SKM-1 (cell line): ENCODE results near the gene CADPS.

Source experiments
- DNase-seq: peaks from one replicate; lab custom pipeline; 2025; ENCODE audit not compliant: unreplicated experiment; lab: John Stamatoyannopoulos, UW

CADPS gene

DNA sequence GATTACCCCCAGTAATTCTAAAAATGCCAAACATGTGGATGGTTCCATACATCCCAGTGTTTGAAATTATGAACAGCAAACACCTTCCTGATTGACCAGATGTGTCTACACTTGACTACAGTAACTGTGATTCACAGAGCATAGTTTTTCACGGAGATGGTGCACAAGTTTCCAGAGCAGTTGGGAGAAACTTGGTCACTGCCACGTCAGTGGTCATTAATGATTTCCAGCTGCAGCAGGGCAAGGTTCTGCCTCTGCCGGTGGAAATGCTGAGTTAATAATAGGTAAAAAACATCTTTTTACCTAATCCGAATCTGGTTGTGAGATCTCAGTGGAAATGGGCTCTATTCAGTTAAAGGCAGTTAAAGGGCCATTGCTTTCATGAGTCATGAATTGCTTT lies 347.7 kb downstream of the CADPS start:
- no peak for DNase-seq

- no peak for DNase-seq
These were observed 349.9 kb downstream of the CADPS start for GRCh38 chr3:62525281-62525680.

DNA sequence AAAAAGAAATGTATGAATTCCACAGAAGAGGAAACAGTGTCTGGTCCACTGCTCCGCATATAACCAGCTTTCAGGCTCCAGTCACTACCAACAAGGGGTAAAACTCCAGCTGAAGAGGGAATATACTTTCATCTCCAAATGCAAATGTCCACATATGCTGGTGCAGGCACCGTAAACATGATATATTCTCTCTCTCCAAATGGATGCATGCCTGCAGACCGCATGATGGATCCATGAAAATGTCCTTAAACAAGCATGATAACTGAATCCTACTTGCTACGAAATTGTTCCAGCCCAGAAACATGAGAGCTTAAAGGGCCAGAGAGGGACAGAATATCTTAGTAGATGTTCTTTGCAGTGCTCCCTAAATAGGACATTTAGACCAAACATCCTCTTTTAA lies 351.5 kb downstream of the CADPS start:
- no peak for DNase-seq

DNA sequence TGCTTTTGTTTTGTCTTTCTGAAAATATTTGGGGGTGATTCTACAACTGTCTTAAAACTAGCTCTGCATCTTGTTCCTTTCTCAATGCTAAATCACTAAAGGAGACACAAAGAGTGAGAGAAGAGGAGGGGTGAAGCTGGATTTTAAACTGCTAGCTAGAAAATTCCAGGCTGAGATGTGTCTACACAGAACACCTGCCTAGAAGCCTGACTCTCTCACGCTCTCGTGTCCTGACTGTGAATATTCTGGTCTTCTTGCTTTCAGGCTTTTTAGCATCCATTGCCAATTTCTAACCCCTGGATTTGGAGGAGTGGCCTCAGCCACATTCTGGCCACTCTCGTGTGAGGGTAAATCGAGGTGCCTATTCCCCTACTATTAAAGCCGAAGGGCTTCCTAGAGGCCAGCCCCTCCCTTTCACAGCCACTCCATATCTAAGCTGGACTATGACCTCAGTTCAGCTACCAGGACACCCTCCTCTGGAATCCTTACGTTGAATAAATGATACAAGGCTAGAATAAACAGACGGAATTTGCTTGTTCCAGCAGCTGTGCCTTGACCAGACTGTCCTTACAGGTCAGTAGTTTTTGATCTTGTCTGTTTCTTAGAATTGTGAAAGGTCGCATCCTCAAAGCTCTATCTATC lies 353.6 kb downstream of the CADPS start:
- DNase-seq, result no peak

DNA sequence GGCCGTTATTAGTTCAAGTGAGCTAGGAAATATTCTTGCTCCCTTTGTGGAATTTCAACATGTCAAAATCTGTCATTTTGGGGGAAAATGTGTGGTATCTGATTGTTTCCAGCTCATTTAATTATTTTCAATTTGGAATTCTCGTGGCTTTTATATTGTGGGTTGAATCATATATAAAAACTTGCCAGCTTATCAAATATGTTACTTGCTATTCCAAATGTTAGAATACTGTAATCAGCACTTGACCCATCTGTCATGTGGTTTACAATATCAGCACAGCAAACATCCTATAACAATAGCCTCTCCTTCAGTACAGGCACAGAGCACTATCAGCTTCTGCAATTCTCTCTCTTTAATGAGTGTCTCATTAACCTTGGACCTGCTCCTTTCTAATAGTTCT lies 371.7 kb downstream of the CADPS start:
- no peak for DNase-seq

- no peak for DNase-seq
These were observed 372.6 kb downstream of the CADPS start for GRCh38 chr3:62502315-62503300.

DNA sequence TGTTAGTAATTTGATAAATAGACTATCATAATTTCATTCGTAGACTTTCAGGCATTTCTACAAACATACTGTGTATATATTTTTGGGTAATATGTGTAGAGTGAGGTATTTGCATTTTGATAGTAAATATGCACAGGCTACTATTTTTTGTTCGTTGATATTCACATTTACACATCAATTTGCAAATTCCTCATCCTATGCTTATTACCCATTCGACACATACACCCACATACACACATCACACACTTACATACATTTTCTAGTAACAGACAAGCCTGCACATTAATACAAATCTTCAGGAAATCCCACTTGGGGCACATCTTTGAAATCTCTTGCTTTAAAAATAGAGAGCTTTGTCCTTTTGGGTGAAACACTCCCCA lies 373.9 kb downstream of the CADPS start:
- DNase-seq, result no peak

- DNase-seq, result no peak
These were observed 374.5 kb downstream of the CADPS start for GRCh38 chr3:62500556-62501288.

DNA sequence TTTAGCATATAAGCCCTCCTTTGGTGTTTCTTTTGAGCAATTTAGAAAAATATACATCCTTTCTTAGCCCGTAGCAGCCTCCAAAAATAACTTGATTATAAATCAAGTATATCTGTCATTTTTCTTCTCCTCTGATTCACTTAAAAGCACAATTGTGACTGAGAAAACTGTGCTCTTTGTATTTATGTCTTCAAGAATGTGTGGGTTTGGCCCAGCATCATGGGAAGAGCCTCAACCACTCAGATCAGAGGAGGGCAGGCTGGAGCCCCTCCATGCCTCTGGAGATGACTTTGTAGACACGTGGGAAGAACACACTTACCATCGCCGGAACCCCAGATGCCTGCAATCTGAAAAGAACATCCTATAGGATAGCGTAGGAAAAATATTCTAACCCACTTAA lies 378.1 kb downstream of the CADPS start:
- DNase-seq, result no peak

DNA sequence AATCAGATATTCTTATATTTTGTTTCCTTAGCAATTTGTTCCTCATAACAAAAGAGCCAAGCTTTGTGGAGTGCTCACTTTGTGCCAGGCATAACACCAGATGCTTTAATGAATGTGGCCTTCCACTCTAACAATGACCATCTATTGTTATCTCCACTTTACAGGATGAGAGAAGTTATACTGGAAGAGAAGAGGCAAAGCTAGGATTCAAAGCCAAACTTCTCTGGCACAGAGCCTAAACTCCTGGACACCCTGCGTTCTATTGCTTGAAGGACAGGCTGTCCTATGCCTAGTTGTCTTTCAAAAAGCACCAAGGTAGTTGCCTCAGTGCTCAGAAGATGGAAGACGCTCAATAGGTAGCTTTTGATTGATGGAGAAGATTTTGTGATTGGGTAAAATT lies 378.7 kb downstream of the CADPS start:
- no peak for DNase-seq

- DNase-seq, result no peak
These were observed 382.0 kb downstream of the CADPS start for GRCh38 chr3:62493109-62493801.

DNA sequence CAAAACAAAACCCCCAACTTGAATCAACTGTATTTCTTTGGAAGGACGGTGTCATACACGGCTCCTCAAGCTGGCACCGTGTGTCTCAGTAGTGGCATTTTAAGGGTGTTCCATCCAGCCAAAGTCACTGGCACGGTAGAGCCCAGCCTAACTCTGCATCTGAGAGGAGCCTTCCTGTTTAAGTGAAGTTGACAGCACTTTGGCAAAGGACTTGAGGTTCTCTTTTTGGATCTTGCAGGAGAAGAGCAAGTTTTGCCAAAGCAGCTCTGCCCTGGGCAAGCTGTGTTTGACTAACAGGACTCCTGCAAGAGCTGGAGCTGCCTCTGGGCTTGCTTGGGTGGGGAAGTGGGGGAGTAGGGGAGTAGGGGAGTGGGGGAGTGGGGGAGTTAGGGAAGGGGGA lies 392.3 kb downstream of the CADPS start:
- DNase-seq, result no peak

DNA sequence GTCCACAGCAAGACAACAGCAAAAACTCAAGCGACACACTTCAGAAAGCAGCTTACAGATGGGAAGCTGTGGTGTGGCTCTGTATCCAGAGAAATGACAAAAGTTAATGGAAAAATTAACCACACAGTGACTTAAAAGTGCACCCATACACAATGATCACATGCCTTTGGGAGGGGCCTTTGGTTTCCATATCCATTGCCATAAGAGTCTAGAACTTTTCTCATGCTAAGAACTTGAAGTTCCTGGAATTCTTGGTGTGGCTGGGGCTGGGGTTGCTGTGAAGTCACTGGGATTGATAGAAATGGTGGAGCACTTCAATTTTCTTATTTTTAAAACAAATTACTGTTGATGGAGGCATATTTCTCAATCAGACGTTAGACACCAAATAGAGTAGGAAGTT lies 393.3 kb downstream of the CADPS start:
- no peak for DNase-seq

DNA sequence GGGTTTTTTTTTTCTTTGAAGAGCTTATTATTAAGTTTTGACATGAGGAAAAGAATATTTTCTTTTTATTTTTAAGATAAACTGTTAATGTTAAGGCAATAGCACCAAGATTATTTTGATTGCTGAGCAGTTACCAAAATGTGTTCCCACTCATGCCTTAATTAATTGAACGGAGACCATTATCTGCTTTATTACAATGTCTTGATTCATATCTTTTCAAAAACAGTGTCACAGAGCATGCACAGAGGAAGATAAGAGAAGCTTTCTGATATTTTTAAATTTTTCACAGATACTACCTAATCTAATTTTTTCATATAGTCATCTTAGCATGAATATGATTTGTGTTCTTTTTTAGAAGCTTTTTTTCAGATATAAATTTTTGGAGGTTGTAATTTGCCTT lies 395.2 kb downstream of the CADPS start:
- DNase-seq, result no peak

DNA sequence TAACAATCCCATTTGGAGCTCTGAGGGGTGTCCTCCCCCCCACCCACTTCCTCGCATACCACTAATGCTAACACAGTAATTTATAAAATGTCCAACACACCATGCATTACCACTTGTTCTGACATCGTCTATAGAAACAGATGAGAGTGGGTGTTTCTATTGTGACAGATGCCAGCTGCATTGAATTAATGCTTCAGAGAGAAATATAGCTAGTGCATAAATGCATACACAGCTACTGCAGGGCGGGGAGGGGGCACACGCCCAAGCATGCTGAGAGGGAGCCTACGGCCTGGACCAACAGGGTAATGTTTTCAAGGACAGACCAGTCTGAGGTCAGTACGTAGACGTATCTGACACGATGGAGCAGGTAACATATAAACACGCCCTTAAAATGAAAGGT lies 395.9 kb downstream of the CADPS start:
- DNase-seq, result no peak

DNA sequence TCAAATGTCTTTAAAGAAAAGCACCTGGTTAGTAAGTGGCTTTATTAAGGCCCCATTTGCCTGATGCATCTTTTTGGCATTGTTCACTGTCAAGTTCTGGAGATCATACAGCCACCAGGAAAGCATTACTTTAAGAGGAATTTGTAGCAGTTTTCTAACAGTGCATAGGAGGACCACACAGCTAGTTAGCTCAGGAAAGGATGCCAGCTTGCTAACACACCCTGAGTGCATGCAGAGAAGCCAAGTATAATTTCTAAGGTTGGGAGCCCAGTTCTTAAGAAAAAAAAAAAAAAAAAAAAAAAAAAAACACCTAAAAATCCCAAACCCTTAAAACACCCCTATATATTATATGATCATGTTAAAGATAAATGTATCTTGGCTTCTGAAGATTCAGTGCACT lies 399.9 kb downstream of the CADPS start:
- DNase-seq, result no peak

DNA sequence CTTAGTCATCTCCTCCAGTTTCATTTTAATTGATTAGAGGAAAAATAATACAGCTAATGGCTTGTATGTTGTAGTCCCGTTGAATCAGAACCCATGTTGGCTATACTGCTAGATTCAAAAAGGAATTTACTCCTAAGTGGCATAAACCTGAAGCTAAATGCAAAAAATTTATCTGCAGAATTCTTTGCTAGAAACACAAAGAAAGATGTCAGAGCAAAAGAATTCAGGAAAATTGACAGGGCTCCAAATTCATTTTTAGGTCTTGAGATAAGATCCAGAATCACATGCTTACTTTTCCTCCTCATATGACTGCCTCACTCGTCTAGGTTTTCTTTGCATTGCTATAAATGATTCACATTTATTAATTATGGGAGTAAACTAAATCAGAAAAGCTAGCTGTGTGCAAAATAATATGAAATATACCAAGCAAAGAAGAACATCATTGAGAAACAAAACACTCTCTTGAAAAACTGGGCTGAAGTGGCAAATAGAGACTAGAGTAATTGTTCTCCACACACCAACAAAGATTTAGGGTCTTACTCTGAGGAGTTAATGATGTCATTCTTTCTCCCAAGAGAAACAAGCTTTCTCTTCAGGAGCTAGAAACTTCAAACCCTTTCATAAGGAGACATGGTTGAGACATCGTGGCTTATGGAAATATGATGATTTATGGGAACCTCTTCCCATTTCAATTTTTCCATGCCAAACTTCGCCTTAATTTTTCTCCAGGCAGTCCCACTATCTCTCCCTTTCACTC lies 407.1 kb downstream of the CADPS start:
- no peak for DNase-seq

DNA sequence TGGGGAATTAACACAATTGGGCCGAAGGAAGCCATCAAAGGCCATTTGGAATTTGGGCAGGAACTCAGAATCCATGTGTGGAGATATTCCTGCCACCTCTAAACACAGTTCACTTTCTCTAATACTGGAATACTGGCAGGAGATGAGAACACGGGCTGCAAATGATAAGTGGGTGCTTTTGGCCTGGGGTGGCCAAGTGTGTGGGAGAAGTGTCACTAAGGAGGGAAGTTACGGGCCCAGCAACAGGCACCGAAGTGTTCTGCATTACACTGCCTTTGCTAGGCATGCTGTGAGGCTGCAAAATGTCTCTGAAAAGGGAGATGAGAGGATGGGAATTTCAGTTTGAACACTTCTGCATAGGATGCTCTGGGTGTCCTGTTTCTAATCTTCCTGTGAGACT lies 412.4 kb downstream of the CADPS start:
- DNase-seq, result no peak

DNA sequence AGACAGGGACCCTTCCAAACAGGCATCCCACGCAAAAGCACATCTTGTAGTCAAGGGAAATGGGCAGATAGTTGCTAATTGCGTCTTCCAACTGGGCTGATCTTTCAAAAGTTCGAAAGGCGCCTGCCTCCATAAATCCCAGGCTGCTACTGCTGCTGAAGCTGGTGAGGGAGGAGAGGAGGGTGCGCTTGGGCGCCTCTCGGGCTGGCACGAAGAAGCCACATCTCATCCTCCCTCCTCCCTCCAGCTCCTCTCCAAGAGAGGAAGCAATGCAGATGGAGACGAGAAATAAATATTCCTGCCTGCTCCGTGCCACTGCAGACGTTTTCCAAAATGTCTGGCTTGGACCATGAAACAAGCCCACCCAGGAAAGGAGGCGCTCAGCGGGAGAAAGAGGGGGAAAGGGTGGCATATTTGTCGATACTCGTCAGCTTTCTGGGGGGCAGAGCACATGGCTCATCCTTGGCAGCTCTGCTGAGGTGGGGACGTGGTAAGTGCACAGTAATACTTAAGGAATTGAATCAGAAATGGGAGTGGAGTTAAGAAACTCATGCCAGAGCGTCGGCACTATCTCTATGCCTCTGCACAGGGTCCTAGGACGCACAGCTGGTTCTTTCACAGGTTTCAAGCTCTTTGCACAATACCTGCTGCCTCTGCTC lies 413.0 kb downstream of the CADPS start:
- no peak for DNase-seq

- DNase-seq, result no peak
These were observed 420.3 kb downstream of the CADPS start for GRCh38 chr3:62454916-62455315.
